ENCODE results near the gene CARD16.

DNA sequence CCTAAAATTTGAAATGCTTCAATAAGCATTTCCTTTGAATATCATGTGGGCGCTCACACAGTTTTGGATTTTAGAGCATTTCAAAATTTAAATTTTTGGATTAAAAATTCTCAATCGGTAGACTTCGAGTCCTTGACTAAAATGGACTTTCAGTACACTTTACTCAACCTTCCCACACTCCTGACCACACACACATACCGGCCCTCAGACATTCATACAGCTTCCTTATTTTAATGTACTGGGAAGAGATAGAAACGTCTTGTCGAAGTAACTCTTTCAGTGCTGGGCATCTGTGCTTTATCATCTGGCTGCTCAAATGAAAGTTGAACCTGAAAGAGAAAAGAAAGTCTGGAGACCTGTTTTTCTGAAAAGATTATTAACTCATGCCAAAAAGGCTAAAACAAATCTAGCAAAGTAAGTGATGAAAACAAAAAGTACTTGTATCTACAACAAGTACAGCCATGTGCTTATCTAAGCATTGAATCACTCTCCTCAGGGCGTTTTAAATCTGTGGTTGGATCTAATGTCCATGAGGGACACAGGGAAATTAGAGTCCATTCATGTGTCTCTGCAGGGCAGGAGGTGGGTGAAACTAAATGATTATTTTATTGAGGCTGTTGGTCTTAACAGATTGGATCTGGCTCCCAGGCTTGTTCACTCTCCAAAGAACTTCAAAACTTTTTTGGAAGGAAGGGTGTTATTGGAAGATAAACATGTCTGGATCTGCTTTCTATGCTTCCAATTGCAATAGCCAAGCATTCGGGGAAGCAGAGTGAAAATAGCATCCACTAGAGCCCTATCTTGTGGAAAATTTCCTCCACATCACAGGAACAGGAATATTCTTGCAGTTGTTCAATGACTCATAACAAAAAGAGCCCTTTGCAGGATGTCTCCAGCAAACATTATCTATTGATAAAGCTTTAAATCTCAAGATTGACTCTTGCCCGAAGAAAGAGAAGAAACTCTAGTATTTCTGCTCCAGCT, 47.4 kb upstream of the CARD16 start:
- TF ChIP-seq, protein P1, sequence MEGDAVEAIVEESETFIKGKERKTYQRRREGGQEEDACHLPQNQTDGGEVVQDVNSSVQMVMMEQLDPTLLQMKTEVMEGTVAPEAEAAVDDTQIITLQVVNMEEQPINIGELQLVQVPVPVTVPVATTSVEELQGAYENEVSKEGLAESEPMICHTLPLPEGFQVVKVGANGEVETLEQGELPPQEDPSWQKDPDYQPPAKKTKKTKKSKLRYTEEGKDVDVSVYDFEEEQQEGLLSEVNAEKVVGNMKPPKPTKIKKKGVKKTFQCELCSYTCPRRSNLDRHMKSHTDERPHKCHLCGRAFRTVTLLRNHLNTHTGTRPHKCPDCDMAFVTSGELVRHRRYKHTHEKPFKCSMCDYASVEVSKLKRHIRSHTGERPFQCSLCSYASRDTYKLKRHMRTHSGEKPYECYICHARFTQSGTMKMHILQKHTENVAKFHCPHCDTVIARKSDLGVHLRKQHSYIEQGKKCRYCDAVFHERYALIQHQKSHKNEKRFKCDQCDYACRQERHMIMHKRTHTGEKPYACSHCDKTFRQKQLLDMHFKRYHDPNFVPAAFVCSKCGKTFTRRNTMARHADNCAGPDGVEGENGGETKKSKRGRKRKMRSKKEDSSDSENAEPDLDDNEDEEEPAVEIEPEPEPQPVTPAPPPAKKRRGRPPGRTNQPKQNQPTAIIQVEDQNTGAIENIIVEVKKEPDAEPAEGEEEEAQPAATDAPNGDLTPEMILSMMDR (IDR thresholded peaks at IDR 0.05) = no peak
- TF ChIP-seq POLR2AphosphoS5 (IDR thresholded peaks at IDR 0.05; ENCODE audit: insufficient read depth in 1 of 2, low read depth in 1 of 2) = no peak

All from vagina (tissue), 2 donors.